Colonic mucosa (tissue), 4 donors: ENCODE measurements around the gene UGGT2. TPM values are rescaled to one million over a fixed set of nuclear protein-coding genes. Genes with fewer than 3 reads are reported as not detected.

Experiments
- DNase-seq: peaks from one replicate; pipeline ENCODE4 v3.0.0-alpha.2; 2020
- H3K27ac ChIP-seq: fragments of 200-600 bp; one replicate; pipeline ENCODE4 v1.8.0; 2021
- H3K27me3 ChIP-seq: fragments of 200-600 bp; one replicate; pipeline ENCODE4 v1.8.0; 2021
- H3K36me3 ChIP-seq: fragments of 200-600 bp; one replicate; pipeline ENCODE4 v1.8.0; 2021
- H3K4me1 ChIP-seq: fragments of 200-600 bp; one replicate; pipeline ENCODE4 v1.8.0; 2021; ENCODE audit warnings: mild to moderate bottlenecking
- H3K4me3 ChIP-seq: fragments of 200-600 bp; one replicate; pipeline ENCODE4 v1.8.0; 2021
- H3K9ac ChIP-seq, 2 donors: one replicate each; pipeline ENCODE4 v1.7.0; 2013; ENCODE audit warnings: control low read depth in 2 of 2, low read depth in 2 of 2, low read length in 2 of 2
- H3K9me3 ChIP-seq: fragments of 200-600 bp; one replicate; pipeline ENCODE4 v1.8.0; 2021
- CTCF ChIP-seq: fragments of 200-600 bp; IDR thresholded peaks from one replicate; pipeline ENCODE4 v1.8.0; 2022; ENCODE audit warnings: antibody characterized with exemption, mild to moderate bottlenecking
- intact Hi-C: fragments of 100-400 bp; cut with DNase I; formaldehyde crosslinking; loops from one replicate; pipeline ENCODE4 v1.14.1; 2022
- total RNA-seq, 2 donors: library from RNA; stranded (reverse); fragmentation: NEBNext Ultra II Directional in 1 of 2; extraction: Animal tissue kit (Norgen Biotek cat#: 25700) in 1 of 2; gene quantifications; one replicate each; pipeline ENCODE4 v1.2.1, GENCODE V29; 2021
- donor health status: healthy.
- donor health status: DM: no; HTN: no; CAD: no.
- donor health status: DM: no; HTN: no; CAD: no.

UGGT2 gene
- total RNA-seq, 2 donors from 2014 or later, result 16.3 to 18.0 TPM

DNA sequence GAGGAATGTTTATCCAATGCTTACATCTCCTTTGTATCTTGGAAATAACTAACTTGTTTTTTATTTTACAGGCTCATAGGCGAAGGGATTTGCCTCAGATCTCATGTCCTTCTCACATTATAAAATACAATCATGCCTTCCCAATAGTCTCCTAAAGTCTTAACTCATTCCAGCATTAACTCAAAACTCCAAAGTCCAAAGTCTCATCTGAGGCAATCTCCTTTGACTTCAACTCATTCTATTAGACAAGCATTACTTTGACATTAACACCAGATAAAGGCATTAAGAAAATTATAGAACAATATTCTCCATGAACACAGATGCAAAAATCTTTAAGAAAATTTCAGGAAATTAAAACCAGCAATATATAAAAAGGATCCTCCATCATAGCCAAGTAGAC, 238.7 kb downstream of the UGGT2 start:
- no peaks in the 10 kb centered on the region for H3K27me3 ChIP-seq
- H3K4me3 ChIP-seq, result no peak overlapping the region
- H3K36me3 ChIP-seq, result no peaks in the 10 kb centered on the region
- intact Hi-C loops, result no loop called here
- DNase-seq, result no peak
- no peak for TF ChIP-seq CTCF
- no peaks in the 10 kb centered on the region for H3K9me3 ChIP-seq
- H3K4me1 ChIP-seq, result no peaks in the 10 kb centered on the region
- no peak overlapping the region for H3K27ac ChIP-seq
- H3K9ac ChIP-seq, result no peak overlapping the region

GRCh38 chr13:95813139-95813538, 240.1 kb downstream of the UGGT2 start:
- no peaks in the 10 kb centered on the region for H3K36me3 ChIP-seq
- intact Hi-C loops, result no loop called here
- H3K4me1 ChIP-seq, result no peaks in the 10 kb centered on the region
- no peak overlapping the region for H3K4me3 ChIP-seq
- H3K27ac ChIP-seq, result no peak overlapping the region
- H3K27me3 ChIP-seq, result no peaks in the 10 kb centered on the region
- no peak for TF ChIP-seq CTCF
- no peaks in the 10 kb centered on the region for H3K9me3 ChIP-seq
- DNase-seq, result no peak
- no peak overlapping the region for H3K9ac ChIP-seq

- intact Hi-C loops, result no loop called here
- H3K27ac ChIP-seq, result no peak overlapping the region
- H3K9ac ChIP-seq, result no peak overlapping the region
- H3K9me3 ChIP-seq, result no peaks in the 10 kb centered on the region
- DNase-seq, result no peak
- no peak overlapping the region for H3K4me3 ChIP-seq
- TF ChIP-seq CTCF, result no peak
- H3K4me1 ChIP-seq, result no peaks in the 10 kb centered on the region
- H3K36me3 ChIP-seq, result no peaks in the 10 kb centered on the region
- no peaks in the 10 kb centered on the region for H3K27me3 ChIP-seq
Observed at GRCh38 chr13:95809429-95809828, 243.8 kb downstream of the UGGT2 start.

DNA sequence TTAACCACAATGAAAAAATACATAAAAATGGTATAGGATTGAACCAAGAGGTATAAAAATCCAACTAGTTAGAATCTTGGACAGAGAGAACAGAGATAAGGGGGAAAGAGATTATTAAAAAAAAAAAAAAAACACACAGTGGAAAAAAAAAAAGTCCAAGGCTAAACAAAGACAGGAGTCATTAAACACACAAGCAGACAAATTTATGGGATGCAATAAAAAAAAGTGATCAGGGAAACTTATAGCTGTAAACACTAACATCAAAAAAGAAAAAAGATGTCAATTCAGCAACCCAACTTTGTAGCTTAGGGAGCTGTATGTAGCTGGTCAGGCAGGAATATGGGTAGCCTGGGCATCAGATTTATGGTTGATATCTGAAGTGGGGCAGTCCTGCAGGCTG, 247.3 kb downstream of the UGGT2 start:
- Histone ChIP-seq H3K9ac (no peak overlapping the region), H3K36me3 (no peaks in the 10 kb centered on the region), H3K27ac (no peak overlapping the region), H3K27me3 (no peaks in the 10 kb centered on the region), H3K4me3 (no peak overlapping the region), H3K4me1 (no peaks in the 10 kb centered on the region), H3K9me3 (no peaks in the 10 kb centered on the region)
- no peak for TF ChIP-seq CTCF
- no peak for DNase-seq
- intact Hi-C loops, result no loop called here

DNA sequence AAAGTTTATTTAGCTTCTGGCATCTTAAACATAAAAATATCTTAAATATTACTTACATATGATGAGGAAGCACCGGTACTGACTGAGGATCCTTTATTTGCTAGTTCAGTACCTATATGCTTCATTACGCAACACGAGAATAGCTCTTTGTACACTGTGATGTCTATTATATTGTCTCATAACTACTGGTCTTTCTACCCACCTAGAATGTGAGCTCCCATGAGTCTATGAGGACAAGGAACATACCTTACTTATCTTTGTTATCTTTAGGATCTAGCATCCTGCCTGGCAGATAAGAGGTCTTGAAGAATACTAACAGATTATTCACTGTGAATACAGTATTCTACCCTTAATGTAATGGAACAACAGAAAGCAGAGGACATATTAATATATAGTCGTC, 251.4 kb downstream of the UGGT2 start:
- H3K9me3 ChIP-seq, result no peaks in the 10 kb centered on the region
- intact Hi-C loops, result no loop called here
- no peak for DNase-seq
- H3K4me1 ChIP-seq, result no peaks in the 10 kb centered on the region
- H3K4me3 ChIP-seq, result no peak overlapping the region
- H3K36me3 ChIP-seq, result no peaks in the 10 kb centered on the region
- no peak overlapping the region for H3K9ac ChIP-seq
- H3K27ac ChIP-seq, result no peak overlapping the region
- H3K27me3 ChIP-seq, result no peaks in the 10 kb centered on the region
- TF ChIP-seq CTCF, result no peak

GRCh38 chr13:95800436-95800835, 252.8 kb downstream of the UGGT2 start:
- intact Hi-C loops, result no loop called here
- Histone ChIP-seq H3K9ac (no peak overlapping the region), H3K4me1 (no peaks in the 10 kb centered on the region), H3K27ac (no peak overlapping the region), H3K4me3 (no peak overlapping the region), H3K27me3 (no peaks in the 10 kb centered on the region), H3K36me3 (no peaks in the 10 kb centered on the region), H3K9me3 (no peaks in the 10 kb centered on the region)
- DNase-seq, result no peak
- TF ChIP-seq CTCF, result no peak
